ENCODE results near the gene ST6GALNAC5.

Gene ST6GALNAC5

GRCh38 chr1:77039111-77039510, 171.8 kb downstream of the ST6GALNAC5 start:
- no peak overlapping the region for H3K4me3 ChIP-seq (ENCODE audit: low read depth, low read length)
- TF ChIP-seq, protein P1, sequence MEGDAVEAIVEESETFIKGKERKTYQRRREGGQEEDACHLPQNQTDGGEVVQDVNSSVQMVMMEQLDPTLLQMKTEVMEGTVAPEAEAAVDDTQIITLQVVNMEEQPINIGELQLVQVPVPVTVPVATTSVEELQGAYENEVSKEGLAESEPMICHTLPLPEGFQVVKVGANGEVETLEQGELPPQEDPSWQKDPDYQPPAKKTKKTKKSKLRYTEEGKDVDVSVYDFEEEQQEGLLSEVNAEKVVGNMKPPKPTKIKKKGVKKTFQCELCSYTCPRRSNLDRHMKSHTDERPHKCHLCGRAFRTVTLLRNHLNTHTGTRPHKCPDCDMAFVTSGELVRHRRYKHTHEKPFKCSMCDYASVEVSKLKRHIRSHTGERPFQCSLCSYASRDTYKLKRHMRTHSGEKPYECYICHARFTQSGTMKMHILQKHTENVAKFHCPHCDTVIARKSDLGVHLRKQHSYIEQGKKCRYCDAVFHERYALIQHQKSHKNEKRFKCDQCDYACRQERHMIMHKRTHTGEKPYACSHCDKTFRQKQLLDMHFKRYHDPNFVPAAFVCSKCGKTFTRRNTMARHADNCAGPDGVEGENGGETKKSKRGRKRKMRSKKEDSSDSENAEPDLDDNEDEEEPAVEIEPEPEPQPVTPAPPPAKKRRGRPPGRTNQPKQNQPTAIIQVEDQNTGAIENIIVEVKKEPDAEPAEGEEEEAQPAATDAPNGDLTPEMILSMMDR (IDR thresholded peaks at IDR 0.05; ENCODE audit: borderline replicate concordance, insufficient read depth, low read depth, low read length) = no peak

- TF ChIP-seq, protein P1 (IDR thresholded peaks at IDR 0.05; ENCODE audit: borderline replicate concordance, insufficient read depth, low read depth, low read length) = no peak
- no peak overlapping the region for H3K4me3 ChIP-seq (ENCODE audit: low read depth, low read length)
Measured at GRCh38 chr1:77039739-77040138, 172.5 kb downstream of the ST6GALNAC5 start.

DNA sequence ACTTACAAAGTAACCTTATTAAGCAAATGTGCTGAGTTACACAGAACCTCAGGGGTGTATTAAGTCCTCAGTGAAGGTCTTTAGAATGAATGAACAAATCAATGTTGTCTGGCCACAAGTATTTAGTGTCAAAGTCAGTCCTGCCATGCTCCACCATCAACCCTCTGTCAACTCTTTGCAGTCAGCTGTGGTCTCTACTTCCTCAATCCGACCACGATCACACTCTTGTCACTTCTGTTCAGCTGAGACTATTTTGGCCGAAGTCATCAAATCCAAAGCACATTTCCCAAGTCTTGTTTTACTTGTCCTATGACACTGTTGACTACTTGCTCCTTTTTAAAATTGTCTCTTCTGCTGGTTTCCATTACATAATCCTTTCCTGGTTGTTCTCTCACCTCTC, 173.5 kb downstream of the ST6GALNAC5 start:
- TF ChIP-seq, protein P1 (IDR thresholded peaks at IDR 0.05; ENCODE audit: borderline replicate concordance, insufficient read depth, low read depth, low read length) = no peak

DNA sequence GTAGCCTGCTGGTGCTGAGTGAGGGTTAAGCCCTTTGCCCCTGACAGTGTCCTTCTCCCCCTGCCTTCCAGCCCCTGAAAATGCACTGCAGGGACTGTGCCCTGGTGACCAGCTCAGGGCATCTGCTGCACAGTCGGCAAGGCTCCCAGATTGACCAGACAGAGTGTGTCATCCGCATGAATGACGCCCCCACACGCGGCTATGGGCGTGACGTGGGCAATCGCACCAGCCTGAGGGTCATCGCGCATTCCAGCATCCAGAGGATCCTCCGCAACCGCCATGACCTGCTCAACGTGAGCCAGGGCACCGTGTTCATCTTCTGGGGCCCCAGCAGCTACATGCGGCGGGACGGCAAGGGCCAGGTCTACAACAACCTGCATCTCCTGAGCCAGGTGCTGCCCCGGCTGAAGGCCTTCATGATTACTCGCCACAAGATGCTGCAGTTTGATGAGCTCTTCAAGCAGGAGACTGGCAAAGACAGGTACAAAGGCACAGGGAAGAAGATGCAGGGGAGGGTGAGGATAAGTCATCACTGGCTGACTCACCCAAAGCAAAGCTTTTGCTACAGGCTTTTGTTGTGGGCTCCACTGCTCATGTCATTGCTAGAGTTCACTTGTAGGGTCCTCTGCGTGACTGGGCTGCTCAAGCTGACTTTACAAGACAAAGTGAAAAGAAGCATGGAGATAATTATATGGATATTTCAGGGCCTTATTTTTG, 177.0 kb downstream of the ST6GALNAC5 start:
- no peak overlapping the region for H3K4me3 ChIP-seq (ENCODE audit: low read depth, low read length)
- TF ChIP-seq, protein P1 (IDR thresholded peaks at IDR 0.05; ENCODE audit: borderline replicate concordance, insufficient read depth, low read depth, low read length) = no peak

More for the DNA sequence above, 173.5 kb downstream of the ST6GALNAC5 start:
- no peak overlapping the region for H3K4me3 ChIP-seq (ENCODE audit: low read depth, low read length)

DNA sequence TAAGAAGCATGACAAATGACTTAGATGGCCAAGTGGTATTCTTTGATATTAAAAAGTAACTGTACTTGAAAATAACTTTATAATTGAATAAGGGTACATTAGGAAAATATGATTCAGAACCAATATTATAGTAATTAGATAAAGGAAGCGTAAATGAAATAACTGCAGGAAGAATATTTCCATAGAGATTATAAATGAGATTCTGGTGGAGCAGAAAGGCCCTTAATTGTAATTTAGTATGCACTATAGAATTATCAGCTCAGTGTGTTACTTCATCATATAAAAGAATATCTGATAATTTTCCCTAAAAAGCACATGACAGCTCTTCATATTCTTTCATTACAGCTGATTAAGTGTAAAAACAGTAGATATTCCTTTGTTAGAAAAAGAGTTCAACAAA, 180.3 kb downstream of the ST6GALNAC5 start:
- no peak overlapping the region for H3K4me3 ChIP-seq (ENCODE audit: low read depth, low read length)
- TF ChIP-seq, protein P1 (IDR thresholded peaks at IDR 0.05; ENCODE audit: borderline replicate concordance, insufficient read depth, low read depth, low read length) = no peak

DNA sequence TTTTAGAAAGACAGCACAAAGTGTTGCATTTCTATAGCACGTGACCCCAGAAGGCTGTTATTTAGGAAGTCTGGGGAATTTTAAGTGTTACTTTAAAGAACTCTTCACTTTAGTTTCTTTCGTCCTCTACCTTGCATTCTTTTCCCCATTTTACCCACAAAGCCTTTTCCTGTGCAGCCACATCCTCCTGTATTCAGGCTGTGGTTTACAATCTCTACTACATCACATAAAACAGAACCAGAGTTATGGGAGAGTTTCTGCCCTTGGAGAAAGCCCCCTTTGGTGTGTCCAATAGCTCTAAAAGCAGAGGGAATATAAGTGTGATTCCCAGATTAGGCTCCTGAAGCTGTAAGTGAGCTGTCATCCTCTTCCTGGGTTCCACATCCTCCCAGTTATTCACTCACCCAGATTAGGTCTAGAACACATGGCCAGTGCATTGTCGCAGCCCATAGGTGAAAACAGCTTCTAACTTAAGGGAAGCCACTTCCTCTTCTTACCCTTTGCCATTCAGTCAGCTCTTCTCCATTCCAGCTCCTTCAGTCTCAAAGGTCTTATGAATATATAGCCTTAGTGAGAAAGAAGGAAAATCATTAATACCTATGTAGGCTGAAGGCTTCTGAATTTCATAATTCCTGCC, 180.8 kb downstream of the ST6GALNAC5 start:
- TF ChIP-seq, protein P1 (IDR thresholded peaks at IDR 0.05; ENCODE audit: borderline replicate concordance, insufficient read depth, low read depth, low read length) = no peak
- H3K4me3 ChIP-seq (ENCODE audit: low read depth, low read length) = no peak overlapping the region

DNA sequence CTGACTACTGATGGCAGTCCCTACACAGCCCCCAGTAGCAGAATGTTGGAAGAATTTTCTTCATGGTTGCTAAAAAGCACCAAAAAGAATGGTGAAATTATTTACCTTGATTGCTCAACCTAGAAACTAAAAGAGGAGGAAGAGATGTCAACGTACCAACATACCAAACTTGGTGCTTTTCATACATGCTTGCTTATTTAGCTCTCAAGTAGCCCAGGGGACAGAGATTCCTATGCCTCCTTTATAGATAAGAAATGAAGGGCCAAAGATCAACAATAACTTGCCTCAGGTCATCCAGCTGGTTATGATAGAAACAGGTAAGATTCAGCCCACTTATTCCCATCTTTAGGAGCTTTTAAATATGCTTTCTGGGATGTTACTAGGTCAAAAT, 181.3 kb downstream of the ST6GALNAC5 start:
- H3K4me3 ChIP-seq (ENCODE audit: low read depth, low read length) = no peak overlapping the region
- TF ChIP-seq, protein P1 (IDR thresholded peaks at IDR 0.05; ENCODE audit: borderline replicate concordance, insufficient read depth, low read depth, low read length) = no peak
